T-helper 1 cell treated with Interleukin-12 subunit alpha and Interleukin-12 subunit beta and Interleukin-4 antibody, amounts not matched to agents 30 μg/mL and 1 μg/mL, for 36 hours (primary cell): ENCODE data around the gene LLGL2.

Experiments used
- H3K27ac Mint-ChIP-seq: one replicate; pipeline ENCODE4 v1.8.0; 2021; ENCODE audit warnings: mild to moderate bottlenecking, mixed read lengths
- H3K27me3 Mint-ChIP-seq: one replicate; pipeline ENCODE4 v1.8.0; 2021; ENCODE audit warnings: low read depth, mixed read lengths
- H3K36me3 Mint-ChIP-seq: one replicate; pipeline ENCODE4 v1.8.0; 2021; ENCODE audit warnings: low read depth, mixed read lengths
- H3K4me1 Mint-ChIP-seq: one replicate; pipeline ENCODE4 v1.8.0; 2021; ENCODE audit warnings: low read depth, mixed read lengths
- H3K4me3 Mint-ChIP-seq: one replicate; pipeline ENCODE4 v1.8.0; 2021; ENCODE audit warnings: mild to moderate bottlenecking, moderate library complexity, mixed read lengths
- H3K9me3 Mint-ChIP-seq: one replicate; pipeline ENCODE4 v1.8.0; 2021; ENCODE audit warnings: mixed read lengths

The LLGL2 gene

DNA sequence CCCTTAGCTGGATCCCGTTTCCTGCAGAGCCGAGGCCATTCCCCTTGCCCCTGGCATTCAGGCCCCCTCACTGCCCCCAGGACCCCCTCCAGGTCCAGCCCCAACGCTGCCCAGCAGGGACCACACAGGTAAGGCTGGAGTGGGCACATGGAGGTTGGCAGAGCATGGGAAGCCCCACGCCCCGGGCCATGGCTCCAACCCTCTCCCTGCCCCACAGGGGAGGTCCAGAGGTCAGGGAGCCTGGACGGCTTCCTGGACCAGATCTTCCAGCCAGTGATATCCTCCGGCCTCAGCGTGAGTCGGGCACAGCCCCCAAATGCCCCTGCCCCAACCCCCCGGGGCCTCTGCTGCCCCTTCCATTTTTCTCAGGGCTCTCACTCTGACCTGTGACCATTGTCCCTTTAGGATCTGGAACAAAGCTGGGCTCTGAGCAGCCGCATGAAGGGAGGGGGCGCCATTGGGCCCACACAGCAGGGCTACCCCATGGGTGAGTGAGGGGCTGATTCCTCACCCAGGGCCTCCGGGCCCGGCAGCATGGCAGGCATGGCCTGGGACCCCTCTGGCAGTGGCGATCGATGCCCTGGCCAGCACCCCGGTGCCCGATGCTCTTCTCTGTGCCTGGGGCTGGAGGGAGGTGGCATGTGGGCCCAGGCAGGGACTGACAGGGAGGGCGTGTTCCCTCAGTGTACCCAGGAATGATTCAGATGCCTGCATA, 89.2 kb downstream of the LLGL2 start:
- Mint-ChIP-seq H3K27ac (no peak overlapping the region), H3K36me3 (no peaks in the 10 kb centered on the region), H3K27me3 (no peaks in the 10 kb centered on the region), H3K9me3 (no peaks in the 10 kb centered on the region), H3K4me3 (no peak overlapping the region), H3K4me1 (no peaks in the 10 kb centered on the region)

DNA sequence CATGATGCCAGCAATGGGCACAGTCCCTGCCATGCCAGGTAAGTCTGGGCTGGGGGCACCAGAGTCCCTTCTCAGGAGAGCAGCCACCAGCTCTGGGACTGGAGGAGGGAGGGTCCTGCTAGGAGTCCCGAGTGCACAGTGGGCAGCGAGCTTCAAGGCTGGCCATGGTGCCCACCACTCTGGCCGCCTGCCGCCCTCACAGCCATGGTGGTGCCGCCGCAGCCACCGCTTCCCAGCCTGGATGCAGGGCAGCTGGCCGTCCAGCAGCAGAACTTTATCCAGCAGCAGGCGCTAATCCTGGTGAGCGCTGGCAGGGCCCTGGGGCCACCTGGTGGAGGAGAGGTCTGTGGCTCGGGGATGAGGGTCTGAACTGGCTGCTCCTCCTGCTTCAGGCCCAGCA, 89.8 kb downstream of the LLGL2 start:
- no peak overlapping the region for H3K4me3 Mint-ChIP-seq
- no peaks in the 10 kb centered on the region for H3K4me1 Mint-ChIP-seq
- no peaks in the 10 kb centered on the region for H3K36me3 Mint-ChIP-seq
- no peaks in the 10 kb centered on the region for H3K27me3 Mint-ChIP-seq
- H3K9me3 Mint-ChIP-seq, result no peaks in the 10 kb centered on the region
- H3K27ac Mint-ChIP-seq, result no peak overlapping the region

DNA sequence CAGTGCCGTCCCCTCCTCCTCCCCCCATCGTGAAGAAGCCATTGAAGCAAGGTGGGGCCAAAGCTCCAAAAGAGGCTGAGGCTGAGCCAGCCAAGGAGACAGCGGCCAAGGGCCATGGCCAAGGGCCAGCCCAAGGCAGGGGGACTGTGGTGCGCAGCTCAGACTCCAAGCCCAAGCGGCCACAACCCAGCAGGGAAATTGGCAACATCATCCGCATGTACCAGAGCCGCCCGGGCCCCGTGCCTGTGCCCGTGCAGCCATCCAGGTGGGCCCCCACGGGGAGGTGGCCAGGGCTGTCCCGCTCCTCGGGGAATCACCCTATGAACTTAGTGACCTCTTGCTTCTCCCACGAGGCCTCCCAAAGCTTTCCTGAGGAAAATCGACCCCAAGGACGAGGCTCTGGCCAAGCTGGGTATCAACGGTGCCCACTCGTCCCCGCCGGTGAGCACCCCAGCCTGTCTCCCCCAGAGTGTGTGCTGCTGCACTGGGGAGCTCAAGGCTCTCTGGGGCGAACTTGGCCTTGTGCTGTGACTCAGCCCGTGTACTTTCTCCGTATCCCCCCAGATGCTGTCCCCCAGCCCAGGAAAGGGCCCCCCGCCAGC, 91.1 kb downstream of the LLGL2 start:
- Mint-ChIP-seq H3K36me3 (no peaks in the 10 kb centered on the region), H3K4me3 (no peak overlapping the region), H3K27me3 (no peaks in the 10 kb centered on the region), H3K4me1 (no peaks in the 10 kb centered on the region), H3K27ac (no peak overlapping the region), H3K9me3 (no peaks in the 10 kb centered on the region)

DNA sequence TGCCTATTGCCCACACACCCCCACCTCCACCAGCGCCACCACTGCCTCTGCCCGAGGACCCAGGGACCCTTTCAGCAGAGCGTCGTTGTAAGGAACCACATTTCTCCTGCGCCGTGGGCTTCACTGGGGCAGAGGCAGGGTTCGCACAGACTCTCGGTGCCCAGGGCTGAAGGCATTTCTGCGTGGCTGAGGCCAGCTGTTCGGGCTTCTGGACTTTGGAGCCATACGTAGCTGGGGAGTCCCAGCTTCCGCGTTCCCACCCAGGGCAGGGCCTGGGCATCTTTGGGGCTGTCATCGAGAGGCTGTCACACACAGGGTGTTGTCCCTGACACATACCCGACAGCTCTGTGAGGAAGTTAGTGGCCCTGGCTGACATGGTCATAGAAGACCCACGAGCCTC, 91.7 kb downstream of the LLGL2 start:
- Mint-ChIP-seq H3K27ac (no peak overlapping the region), H3K27me3 (no peaks in the 10 kb centered on the region), H3K4me1 (no peaks in the 10 kb centered on the region), H3K9me3 (no peaks in the 10 kb centered on the region), H3K4me3 (no peak overlapping the region), H3K36me3 (no peaks in the 10 kb centered on the region)

DNA sequence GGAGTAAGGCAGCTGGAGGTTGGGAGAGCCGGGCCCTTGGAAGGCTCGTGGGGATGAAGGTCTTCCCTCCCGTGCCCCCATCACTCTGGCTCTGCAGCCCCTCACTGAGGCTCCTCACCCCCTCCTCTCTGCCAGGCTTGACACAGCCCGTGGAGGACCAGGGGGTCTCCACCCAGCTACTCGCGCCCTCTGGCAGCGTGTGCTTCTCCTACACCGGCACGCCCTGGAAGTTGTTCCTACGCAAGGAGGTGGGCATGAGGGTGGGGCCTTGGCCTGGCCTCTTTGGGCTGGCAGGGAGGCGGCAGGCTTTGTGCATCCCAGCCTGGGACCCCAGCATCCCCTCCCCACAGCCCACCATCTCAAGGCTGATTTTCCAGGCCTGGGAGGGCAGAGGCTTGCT, 92.2 kb downstream of the LLGL2 start:
- Mint-ChIP-seq H3K4me1 (no peaks in the 10 kb centered on the region), H3K9me3 (no peaks in the 10 kb centered on the region), H3K4me3 (no peak overlapping the region), H3K27ac (no peak overlapping the region), H3K27me3 (no peaks in the 10 kb centered on the region), H3K36me3 (no peaks in the 10 kb centered on the region)

DNA sequence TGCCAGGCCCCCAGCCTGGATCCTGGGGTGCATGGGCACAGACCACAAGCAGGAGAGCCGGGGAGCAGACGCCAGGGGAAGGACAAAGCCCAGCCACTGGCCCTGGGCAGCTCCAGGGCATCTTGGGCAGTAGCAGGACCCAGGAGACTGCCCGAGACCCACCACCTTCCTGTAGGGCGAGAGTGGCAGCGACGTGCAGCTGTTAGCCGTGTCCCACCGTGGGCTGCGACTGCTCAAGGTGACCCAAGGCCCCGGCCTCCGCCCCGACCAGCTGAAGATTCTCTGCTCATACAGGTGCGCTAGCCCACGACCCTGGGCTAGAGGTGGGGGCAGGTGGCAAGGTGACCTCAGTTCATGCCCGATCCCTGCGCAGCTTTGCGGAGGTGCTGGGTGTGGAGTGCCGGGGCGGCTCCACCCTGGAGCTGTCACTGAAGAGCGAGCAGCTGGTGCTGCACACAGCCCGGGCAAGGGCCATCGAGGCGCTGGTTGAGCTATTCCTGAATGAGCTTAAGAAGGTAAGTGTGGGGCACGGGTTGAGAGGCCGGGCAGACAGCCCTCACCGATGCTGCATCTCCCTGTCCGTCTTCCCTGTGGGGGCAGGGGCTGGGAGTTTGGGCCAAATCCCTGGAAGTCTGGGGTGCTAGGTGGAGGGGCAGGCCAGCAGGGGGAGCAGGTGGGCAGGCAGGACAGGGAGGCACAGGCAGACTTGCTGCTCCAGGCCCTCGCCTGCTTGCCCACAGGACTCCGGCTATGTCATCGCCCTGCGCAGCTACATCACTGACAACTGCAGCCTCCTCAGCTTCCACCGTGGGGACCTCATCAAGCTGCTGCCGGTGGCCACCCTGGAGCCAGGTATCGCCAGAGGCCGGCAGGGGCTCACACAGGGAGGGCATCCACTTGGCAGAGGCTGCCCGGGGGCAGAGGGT, 94.3 kb downstream of the LLGL2 start:
- H3K4me3 Mint-ChIP-seq, result no peak overlapping the region
- H3K4me1 Mint-ChIP-seq, result no peaks in the 10 kb centered on the region
- no peak overlapping the region for H3K27ac Mint-ChIP-seq
- no peaks in the 10 kb centered on the region for H3K9me3 Mint-ChIP-seq
- H3K27me3 Mint-ChIP-seq, result no peaks in the 10 kb centered on the region
- H3K36me3 Mint-ChIP-seq, result no peaks in the 10 kb centered on the region

DNA sequence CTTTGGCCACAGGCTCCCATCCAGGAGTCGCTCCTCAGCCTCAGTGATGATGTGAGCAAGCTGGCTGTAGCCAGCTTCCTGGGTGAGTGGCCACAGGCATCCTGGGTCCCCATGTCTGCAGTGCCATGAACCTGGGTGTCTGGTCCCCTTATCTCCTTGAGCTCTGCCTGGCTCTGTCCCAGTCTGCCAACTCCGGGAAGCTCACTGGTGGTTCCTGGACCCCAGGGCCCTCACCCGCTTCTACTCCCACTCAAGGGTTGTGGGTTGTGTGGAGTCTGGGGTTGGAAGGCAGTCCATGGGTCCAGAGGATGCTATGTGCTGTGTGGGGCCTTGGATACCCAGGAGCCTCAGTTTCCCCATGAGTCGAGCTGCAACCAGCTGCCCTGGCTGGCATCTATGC, 96.0 kb downstream of the LLGL2 start:
- H3K9me3 Mint-ChIP-seq, result no peaks in the 10 kb centered on the region
- no peak overlapping the region for H3K4me3 Mint-ChIP-seq
- no peak overlapping the region for H3K27ac Mint-ChIP-seq
- H3K36me3 Mint-ChIP-seq, result no peaks in the 10 kb centered on the region
- no peaks in the 10 kb centered on the region for H3K4me1 Mint-ChIP-seq
- H3K27me3 Mint-ChIP-seq, result no peaks in the 10 kb centered on the region

DNA sequence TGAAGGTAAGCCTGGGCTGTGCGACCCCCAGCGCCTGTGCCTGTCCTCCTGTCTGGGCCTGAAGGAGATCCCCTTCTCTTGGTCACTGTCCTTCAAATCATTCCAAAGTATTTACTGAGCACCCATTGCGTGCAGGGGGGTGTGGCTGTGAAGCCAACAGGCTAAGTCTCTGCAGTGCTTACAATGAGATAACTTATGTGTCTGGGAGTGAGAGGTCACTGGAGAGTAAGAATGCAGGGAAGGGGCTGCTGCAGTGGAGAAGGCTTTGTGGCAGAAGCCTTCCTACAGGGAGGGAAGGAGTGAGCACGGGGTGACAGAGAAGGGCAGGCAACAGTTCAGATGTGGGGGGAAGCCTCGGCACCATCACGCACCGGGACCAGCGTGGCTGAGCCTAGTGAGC, 96.6 kb downstream of the LLGL2 start:
- Mint-ChIP-seq H3K27ac (no peak overlapping the region), H3K9me3 (no peaks in the 10 kb centered on the region), H3K27me3 (no peaks in the 10 kb centered on the region), H3K36me3 (no peaks in the 10 kb centered on the region), H3K4me3 (no peak overlapping the region), H3K4me1 (no peaks in the 10 kb centered on the region)

DNA sequence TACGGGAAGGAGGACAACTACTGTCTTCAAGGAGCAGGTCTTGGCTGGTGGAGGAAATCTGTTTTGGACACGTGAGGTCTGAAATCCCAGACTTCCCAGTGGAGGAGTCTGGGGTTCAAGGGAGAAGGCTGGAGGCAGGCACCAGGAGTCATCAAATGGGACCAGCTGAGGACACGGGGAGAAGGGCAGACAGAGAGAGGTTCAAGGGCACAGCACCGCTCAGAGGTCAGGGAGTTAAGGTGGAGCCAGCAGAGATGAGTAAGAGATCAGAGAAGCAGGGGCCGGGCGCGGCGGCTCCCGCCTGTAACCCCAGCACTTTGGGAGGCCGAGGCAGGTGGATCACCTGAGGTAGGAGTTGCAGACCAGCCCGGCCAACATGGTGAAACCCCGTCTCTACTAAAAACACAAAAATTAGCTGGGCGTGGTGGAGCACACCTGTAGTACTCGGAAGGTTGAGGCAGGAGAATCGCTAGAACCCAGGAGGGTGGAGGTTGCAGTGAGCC, 97.3 kb downstream of the LLGL2 start:
- Mint-ChIP-seq H3K27me3 (no peaks in the 10 kb centered on the region), H3K27ac (no peak overlapping the region), H3K4me1 (no peaks in the 10 kb centered on the region), H3K4me3 (no peak overlapping the region), H3K36me3 (no peaks in the 10 kb centered on the region), H3K9me3 (no peaks in the 10 kb centered on the region)

DNA sequence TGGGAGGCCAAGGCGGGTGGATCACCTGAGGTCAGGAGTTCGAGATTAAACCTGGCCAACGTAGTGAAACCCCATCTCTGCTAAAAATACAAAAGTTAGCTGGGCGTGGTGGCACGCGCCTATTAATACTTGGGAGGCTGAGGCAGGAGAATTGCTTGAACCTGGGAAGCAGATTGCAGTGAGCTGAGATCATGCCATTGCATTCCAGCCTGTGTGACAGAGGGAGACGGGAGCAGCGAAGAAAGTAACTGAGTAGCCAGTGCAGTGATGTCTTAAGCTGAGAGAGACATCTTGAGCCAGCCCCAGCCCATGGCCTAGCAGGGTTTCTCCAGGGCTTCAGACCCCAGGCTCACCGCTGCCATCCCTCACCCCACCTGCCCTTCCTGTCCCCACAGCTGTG, 97.9 kb downstream of the LLGL2 start:
- Mint-ChIP-seq H3K9me3 (no peaks in the 10 kb centered on the region), H3K4me3 (no peak overlapping the region), H3K4me1 (no peaks in the 10 kb centered on the region), H3K27ac (no peak overlapping the region), H3K36me3 (no peaks in the 10 kb centered on the region), H3K27me3 (no peaks in the 10 kb centered on the region)

DNA sequence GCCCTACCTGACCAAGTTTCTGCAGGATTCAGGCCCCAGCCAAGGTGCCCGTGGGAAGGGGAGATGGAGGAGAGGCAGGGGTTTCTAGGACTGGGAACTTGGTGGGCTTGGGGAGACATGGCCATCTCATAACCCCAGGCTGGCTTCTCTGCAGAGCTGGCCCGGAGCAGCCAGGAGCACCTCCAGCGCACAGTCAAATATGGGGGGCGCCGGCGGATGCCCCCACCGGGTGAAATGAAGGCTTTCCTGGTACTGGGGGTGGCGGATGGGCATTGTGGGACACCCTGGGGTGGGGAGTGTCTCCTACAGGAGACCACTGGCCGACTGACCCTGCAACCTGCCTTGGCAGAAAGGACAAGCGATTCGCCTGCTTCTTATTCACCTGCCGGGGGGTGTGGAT, 98.5 kb downstream of the LLGL2 start:
- Mint-ChIP-seq H3K4me3 (no peak overlapping the region), H3K36me3 (no peaks in the 10 kb centered on the region), H3K9me3 (no peaks in the 10 kb centered on the region), H3K4me1 (no peaks in the 10 kb centered on the region), H3K27ac (no peak overlapping the region), H3K27me3 (no peaks in the 10 kb centered on the region)
